ENCODE measurements around the gene PHF12. TPM values are rescaled to one million over a fixed set of nuclear protein-coding genes. Genes with fewer than 3 reads are reported as not detected.

The PHF12 gene
- total and polyA plus RNA-seq, 2 of the 8 experiments (the other 6 are each of a cell fraction or from before 2014, with no cell fraction given) = 38.8 to 65.7 TPM

GRCh38 chr17:28860363-28860808, 90.9 kb downstream of the PHF12 start:
- no peak for FAIRE-seq
- TF ChIP-seq SP4 (IDR thresholded peaks at IDR 0.05; ENCODE audit: low read length) (no peak), FOSL1 (IDR thresholded peaks at IDR 0.05; ENCODE audit: insufficient read depth, low read depth, low read length) (no peak), KDM4A (IDR thresholded peaks at IDR 0.05; ENCODE audit: low read depth, low read length, severe bottlenecking) (no peak), NANOG (IDR thresholded peaks at IDR 0.05; ENCODE audit: insufficient read depth, low read depth, low read length, poor library complexity, severe bottlenecking) (no peak), SIX5 (IDR thresholded peaks at IDR 0.05; ENCODE audit: low read depth, low read length) (no peak), ATF2 (IDR thresholded peaks at IDR 0.05; ENCODE audit: low read length) (no peak), RAD21 (IDR thresholded peaks at IDR 0.05 in 1 of 2, conservative IDR thresholded peaks at IDR 0.05 in 1 of 2; ENCODE audit: low read depth in 2 of 2, low read length in 2 of 2) (no peak)
- TF ChIP-seq, protein P1, sequence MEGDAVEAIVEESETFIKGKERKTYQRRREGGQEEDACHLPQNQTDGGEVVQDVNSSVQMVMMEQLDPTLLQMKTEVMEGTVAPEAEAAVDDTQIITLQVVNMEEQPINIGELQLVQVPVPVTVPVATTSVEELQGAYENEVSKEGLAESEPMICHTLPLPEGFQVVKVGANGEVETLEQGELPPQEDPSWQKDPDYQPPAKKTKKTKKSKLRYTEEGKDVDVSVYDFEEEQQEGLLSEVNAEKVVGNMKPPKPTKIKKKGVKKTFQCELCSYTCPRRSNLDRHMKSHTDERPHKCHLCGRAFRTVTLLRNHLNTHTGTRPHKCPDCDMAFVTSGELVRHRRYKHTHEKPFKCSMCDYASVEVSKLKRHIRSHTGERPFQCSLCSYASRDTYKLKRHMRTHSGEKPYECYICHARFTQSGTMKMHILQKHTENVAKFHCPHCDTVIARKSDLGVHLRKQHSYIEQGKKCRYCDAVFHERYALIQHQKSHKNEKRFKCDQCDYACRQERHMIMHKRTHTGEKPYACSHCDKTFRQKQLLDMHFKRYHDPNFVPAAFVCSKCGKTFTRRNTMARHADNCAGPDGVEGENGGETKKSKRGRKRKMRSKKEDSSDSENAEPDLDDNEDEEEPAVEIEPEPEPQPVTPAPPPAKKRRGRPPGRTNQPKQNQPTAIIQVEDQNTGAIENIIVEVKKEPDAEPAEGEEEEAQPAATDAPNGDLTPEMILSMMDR (IDR thresholded peaks at IDR 0.05; ENCODE audit: control extremely low read depth in 1 of 3, insufficient read depth in 1 of 3, low read depth in 1 of 3, low read length in 3 of 3) = no peak

More at GRCh38 chr17:28860363-28860808, 90.9 kb downstream of the PHF12 start:
- Histone ChIP-seq H3K9me3 (ENCODE audit: insufficient read depth in 2 of 2, low read depth in 1 of 2, low read length in 1 of 2) (no peaks in the 10 kb centered on the region), H2AK5ac (ENCODE audit: low read depth, low read length) (no peak overlapping the region), H4K91ac (replicated peaks; ENCODE audit: insufficient read length, low read length) (no peak overlapping the region), H3K9ac (replicated peaks in 1 of 4; ENCODE audit: extremely low read depth in 1 of 4, low read depth in 3 of 4, low read length in 3 of 4) (no peak overlapping the region), H3K23me2 (ENCODE audit: low read depth, low read length) (peaks cover 1% of the 10 kb centered on the region; the same call in 1 of the 2 replicates), H3K56ac (replicated peaks; ENCODE audit: insufficient read length, low read depth, low read length) (no peak overlapping the region), H4K8ac (ENCODE audit: extremely low read depth, insufficient read depth, low read length) (no peak overlapping the region), H3K4me2 (ENCODE audit: insufficient read depth in 1 of 2, low read depth in 2 of 2, low read length in 2 of 2) (no peak overlapping the region), H2BK5ac (ENCODE audit: low read depth, low read length) (no peak overlapping the region), H3K18ac (ENCODE audit: extremely low read depth, low read length) (no peak overlapping the region), H2BK12ac (ENCODE audit: low read depth, low read length) (no peak overlapping the region), H4K5ac (ENCODE audit: insufficient read length, low read depth, low read length) (no peak overlapping the region), H3K4me1 (replicated peaks in 1 of 4; ENCODE audit: control insufficient read depth in 3 of 4, insufficient read depth in 4 of 4, low read length in 3 of 4) (peaks cover 0 to 4% (median 0%) of the 10 kb centered on the region in 4 experiments; a peak in 2 of 7 replicates), H3K4ac (replicated peaks; ENCODE audit: insufficient read length, low read depth, low read length) (no peak overlapping the region), H3K14ac (ENCODE audit: insufficient read length) (no peak overlapping the region), H3K36me3 (ENCODE audit: control insufficient read depth in 2 of 4, insufficient read depth in 4 of 4, low read length in 3 of 4) (peaks cover 16 to 23% (median 20%) of the 10 kb centered on the region in 4 experiments; a peak in 7 of 8 replicates), H3K4me3 (ENCODE audit: extremely low read depth in 1 of 4, insufficient read depth in 2 of 4, low read depth in 3 of 4, low read length in 4 of 4) (no peak overlapping the region), H3K79me2 (ENCODE audit: control insufficient read depth in 1 of 2, insufficient read depth in 2 of 2, low read length in 2 of 2) (peaks cover 0 to 5% of the 10 kb centered on the region in 2 experiments; a peak in 2 of 4 replicates), H2BK20ac (ENCODE audit: low read length) (no peak overlapping the region), H3K79me1 (ENCODE audit: low read depth, low read length) (peaks cover 2% of the 10 kb centered on the region; the same call in 1 of the 2 replicates), H2BK120ac (replicated peaks; ENCODE audit: low read depth, low read length) (no peak overlapping the region), H3K23ac (ENCODE audit: insufficient read length) (no peak overlapping the region), H3K27me3 (replicated peaks in 1 of 4; ENCODE audit: control insufficient read depth in 3 of 4, extremely low read depth in 1 of 4, insufficient read depth in 3 of 4, low read length in 3 of 4) (no peaks in the 10 kb centered on the region), H3K27ac (ENCODE audit: low read depth, low read length) (no peak overlapping the region), H4K20me1 (replicated peaks in 1 of 2; ENCODE audit: control insufficient read depth in 1 of 2, insufficient read depth in 2 of 2, low read length in 2 of 2) (peaks cover 1 to 3% of the 10 kb centered on the region in 2 experiments), H2AFZ (ENCODE audit: low read length) (no peak overlapping the region), H2BK15ac (ENCODE audit: low read length) (no peak overlapping the region)
- 89% methylated on average over 4 of the region's 4 CpGs; no CpG with 5 or more reads in 1 of the 2 experiments for WGBS, 2 experiments (ENCODE audit: extremely low coverage in 1 of 2, insufficient coverage in 1 of 2, insufficient read length in 1 of 2, insufficient replicate concordance in 2 of 2, low coverage in 1 of 2, low lambda C conversion rate in 2 of 2, missing lambda C conversion rate in 1 of 2)
- DNase-seq (ENCODE audit: low read depth in 1 of 2, low spot score in 2 of 2) = no peak
- ChIA-PET POLR2A (ENCODE audit: partially characterized antibody) (interaction anchor here (0.6 to 2.2 kb wide), 5 partner anchors 17 to 133 kb away, joined by 3 to 8 read pairs (median 3); partner anchors contain the start of gene FAM222B), CTCF (ENCODE audit: partially characterized antibody) (interaction anchor here (0.8 to 3.9 kb wide), 10 partner anchors 10 to 133 kb away, joined by 3 to 31 read pairs (median 8); partner anchors contain the start of genes DHRS13, FLOT2 and TLCD1)
